SW 1271 (cell line): ENCODE measurements around the gene CC2D2B.
A peak's percentile ranks its signal among the peaks of the same experiment; 100 is the strongest.
"Not testable (repeated sequence)": the region's sequence is repeated elsewhere in the genome, so short reads cannot be mapped to it uniquely, and the experiment has no call there.

ENCODE experiments used
- DNase-seq, 2 experiments: peaks; one replicate each; lab custom pipeline; 2025; lab: John Stamatoyannopoulos, UW

The CC2D2B gene

DNA sequence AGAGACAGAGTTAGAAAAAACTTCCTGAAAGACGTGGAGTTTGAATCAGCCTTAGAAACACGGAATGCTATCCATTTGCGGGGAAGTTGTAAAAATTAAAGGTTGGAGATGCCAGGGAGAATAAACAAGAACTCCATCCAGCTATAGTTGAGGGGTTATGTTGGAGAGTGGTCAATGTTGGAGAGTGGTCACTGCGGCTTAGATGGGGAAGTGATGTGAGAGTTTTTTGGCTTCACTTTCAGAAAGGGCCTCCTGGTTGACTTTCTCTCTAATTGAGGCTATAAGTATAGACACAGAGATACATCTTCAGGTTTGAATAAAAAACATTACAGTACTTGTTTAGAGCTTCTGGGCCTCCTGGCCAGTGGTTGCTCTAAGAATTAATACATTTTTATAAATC is 675 bp downstream of the CC2D2B start:
- DNase-seq: no peak

- no peak for DNase-seq
Observed at GRCh38 chr10:95909561-95909960, 1.8 kb downstream of the CC2D2B start.

GRCh38 chr10:95916039-95916438 is 8.3 kb downstream of the CC2D2B start:
- not testable (repeated sequence) for DNase-seq

DNA sequence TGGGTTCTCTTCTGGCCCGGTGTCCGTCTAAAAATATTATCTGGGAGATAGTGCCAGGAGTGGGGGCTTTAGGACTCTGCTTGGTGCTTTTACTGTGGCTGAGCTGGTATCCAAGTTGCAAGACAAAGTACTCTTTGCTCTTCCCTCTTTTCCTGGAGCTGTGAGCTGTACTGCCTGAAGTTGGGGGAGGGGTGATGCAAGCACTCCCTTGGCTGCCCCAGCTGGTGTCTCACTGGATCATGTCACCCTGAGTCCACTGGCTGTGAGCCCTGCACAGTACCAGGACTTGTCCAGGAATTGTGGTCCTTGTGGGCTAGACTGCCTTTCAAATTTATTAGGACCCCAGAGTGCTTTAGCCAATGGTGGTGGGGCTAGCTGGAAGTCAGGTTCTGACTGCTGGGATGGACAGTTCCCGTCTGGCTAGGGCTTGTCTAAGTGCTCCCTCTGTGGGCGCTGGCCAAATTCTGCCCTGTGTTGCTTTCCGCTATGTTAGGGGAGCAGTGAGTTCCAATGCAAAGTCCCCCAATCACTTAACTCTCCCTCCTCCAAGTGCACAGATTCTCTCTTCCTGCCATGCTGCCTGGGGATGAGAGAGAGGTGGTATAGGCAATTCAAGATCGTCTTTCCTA is 13.1 kb downstream of the CC2D2B start:
- no peak for DNase-seq

GRCh38 chr10:95925033-95925432 is 17.3 kb downstream of the CC2D2B start:
- no peak for DNase-seq

DNA sequence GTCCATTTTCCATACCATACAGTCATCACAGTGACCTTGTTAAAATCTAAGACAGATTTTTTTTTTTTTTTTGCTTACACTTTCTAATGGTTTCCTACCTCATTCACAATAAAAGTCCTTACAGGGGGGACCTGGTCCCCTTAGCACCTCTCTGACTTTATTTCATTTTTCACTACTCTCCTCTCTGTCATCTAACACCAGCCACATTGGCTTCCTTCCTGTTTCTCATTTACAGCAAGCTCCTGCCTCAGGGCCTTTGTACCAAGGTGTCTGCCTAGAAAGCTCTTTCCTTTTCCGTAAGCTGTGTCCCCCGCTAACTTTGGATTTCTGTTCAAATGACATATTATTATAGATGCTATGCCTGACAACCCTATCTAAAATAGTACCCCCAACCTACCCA is 27.7 kb downstream of the CC2D2B start:
- no peak for DNase-seq

- DNase-seq: no peak
Observed at GRCh38 chr10:95941115-95941514, 33.3 kb downstream of the CC2D2B start.

- DNase-seq: no peak
Observed at GRCh38 chr10:95963202-95963990, 55.6 kb downstream of the CC2D2B start.

DNA sequence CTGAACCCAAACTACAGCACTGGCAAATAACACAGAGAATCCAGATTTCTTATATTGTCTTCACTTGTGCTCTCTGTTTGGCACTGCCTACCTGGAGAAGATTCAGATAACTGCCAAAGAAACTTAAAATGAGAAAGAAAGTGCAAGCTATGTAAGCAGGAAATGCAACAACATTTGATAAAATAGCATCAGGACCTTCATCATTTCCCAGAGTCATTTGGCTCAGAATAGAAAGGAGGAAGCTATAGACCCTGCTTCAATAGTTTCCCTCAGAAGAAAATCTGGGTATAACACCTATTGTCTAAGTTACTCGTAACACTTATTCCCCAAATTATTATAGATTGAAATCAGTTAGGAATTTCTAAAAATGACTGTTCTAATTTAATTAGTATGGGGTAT is 56.2 kb downstream of the CC2D2B start:
- no peak for DNase-seq

DNA sequence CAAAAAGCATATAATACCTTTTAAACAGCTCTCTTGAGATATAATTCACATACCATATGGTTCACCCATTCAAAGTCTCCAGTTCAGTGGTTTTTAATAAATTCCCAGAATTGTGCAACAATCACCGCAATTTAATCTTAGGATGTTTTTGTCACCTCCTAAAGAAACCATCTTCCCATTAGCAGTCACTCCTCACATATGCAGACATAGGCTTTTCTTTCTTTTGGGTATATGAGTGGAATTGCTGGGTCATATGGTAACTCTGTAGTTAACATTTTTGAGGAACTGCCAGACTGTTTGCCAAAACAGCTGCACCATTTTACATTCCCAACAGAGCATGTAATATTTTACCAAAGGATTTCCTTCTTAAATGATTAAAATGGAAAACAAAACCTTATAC is 57.0 kb downstream of the CC2D2B start:
- no peak for DNase-seq

GRCh38 chr10:95976362-95977229 is 68.8 kb downstream of the CC2D2B start:
- no peak for DNase-seq

DNA sequence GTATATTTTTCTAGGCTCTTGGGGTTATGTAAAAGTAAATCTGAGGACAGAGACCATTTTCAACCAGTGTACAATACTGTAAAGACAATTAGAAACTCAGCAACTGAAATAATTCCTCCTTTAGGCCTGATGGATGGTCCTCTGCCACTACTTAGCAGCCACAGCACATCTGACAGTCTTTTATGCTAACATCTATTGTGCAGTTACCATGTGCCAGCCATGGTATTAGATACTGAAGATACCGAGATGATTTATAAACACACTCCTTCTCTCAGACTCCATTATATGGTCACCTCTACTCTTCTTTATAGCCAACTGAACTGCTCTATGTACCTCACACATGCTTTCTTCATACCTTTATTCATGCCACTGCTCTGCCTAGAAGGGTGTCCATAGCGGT is 74.4 kb downstream of the CC2D2B start:
- no peak for DNase-seq

DNA sequence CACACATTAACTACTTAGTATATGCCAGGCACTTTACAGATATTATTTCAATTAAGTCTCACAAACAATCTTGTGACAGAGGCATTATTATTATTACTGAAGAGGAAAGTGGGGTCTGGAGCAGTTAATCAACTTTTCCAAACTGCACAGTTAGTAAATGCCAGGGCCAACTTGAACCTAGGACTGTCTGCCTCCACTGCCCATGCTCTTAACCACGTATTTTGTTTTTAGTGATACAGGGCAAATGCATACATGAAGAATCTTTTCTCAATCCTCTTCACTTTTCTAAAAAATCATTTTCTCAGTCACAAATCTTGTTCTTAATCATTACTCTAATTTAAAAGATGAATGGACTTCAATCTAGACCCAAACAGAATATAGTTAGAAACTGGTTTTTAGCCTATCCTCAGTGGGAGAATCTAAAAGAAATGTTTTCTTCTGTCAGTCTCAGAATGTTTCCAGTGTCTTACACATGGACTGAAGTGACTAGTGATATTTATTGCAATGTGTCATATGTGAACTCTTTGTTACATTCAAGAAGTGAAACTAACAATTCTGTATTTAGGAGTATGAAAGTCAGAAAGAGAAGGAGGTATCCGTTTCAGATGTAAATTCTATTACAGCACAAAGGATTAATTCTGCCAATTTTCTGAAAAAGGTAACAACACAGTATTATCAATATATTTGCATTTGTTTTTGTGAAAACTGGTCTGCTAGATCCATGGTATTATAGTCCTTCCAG is 80.1 kb downstream of the CC2D2B start:
- no peak for DNase-seq

- DNase-seq: no peak
Observed at GRCh38 chr10:95988702-95989101, 80.9 kb downstream of the CC2D2B start.

GRCh38 chr10:95994376-95994775 is 86.6 kb downstream of the CC2D2B start:
- DNase-seq: not testable (repeated sequence)

DNA sequence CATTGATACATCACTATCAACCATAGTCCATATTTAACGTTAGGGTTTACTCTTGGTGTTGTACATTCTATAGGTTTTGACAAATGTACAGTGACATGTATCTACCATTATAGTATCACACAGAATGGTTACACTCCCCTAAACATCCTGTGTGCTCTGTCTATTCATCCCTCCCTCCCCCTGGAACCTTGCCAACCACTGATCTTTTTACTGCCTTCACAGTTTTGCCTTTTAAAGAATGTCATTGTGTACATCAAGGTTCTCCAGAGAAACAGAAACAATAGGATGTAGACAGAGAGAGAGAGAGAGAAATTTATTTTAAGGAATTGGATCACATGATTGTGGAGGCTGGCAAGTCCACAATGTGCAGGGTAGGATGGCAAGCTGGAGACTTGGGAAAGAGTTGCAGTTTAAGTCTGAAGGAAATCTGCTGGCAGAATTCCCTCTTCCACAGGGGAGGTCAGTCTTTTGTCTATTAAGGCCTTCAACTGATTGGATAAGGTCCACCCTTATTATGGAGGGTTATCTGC is 90.5 kb downstream of the CC2D2B start:
- DNase-seq: no peak

- no peak for DNase-seq
Observed at GRCh38 chr10:96013956-96014355, 106.2 kb downstream of the CC2D2B start.

DNA sequence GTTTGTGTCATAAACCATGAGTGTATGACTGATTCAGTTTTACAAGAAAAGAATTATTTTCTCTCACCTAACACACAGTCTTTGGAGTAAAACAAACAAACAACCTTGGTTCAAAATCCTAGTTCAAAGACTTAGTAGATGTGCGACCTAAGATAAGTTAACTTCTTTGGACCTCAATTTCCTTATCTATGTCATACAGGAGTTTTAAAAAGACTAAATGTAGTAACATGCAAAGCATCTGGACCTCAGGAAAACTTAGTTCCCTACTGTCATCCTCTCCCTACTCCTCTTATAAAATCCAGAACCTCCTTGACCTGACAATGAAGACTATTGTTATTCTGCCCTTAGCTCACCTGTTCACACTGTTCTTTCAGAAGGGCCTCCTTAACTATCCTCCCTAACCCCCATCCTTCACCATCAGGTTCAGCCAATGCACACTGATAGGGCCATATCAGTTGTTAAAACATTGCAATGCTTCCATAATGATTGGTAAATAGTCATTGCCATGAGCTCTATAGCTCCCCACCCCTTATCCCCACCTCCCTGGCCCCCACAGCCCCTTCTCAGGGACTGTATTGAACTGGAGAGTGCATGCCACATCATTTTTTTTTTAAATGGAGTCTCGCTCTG is 106.8 kb downstream of the CC2D2B start:
- DNase-seq: no peak

DNA sequence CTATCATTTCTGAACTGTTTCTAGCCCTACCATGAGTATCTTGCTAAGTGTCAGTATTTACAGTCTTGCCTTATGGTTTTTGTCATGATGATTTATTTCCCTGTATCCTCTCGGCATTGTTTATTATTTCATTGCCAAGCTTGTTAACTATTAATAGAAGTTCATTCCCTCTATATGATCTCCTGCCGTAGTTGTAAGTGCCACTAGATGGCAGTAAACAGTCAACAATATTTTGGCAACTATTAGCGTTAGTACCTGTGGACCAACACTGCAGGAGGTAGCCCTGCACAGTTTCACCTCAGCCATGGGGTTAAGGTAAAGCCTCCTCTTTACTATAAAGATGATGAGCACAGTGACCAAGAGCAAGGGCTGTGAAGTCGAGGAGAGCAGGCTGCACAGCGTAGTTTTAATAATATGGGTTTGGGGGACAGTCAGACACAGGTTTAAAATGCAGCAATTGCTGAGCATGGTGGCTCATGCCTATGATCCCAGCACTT is 109.5 kb downstream of the CC2D2B start:
- DNase-seq: peak in 1 of 2 experiments; percentile 31

GRCh38 chr10:96021332-96021731 is 113.6 kb downstream of the CC2D2B start:
- no peak for DNase-seq

GRCh38 chr10:96022739-96023138 is 115.0 kb downstream of the CC2D2B start:
- no peak for DNase-seq
